Measurements from ENCODE around the gene SEZ6.

DNA sequence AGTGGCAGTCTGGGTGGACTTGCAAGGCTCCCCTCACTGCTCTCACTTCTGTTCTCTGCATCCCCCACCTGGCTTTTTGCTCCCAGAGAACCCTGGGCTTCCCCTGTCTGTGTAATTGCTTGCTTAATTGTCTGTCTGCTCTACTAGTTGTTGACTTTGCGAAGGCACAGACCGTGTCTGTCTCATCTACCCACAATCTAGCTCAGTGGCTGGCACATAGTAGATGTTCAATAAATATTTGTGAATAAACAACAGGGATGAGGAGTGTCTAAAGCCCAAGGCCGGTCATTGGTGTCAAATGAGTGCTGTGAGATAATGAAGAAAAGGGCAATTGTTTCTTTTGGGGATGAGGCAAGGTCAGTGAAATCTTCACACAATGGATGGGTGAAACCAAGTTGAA is 2.8 kb upstream of the SEZ6 start:
- no peak for TF ChIP-seq GATA2 (IDR thresholded peaks at IDR 0.05; ENCODE audit: low read depth, low read length)
- no peak for TF ChIP-seq GATA3 (IDR thresholded peaks at IDR 0.05; ENCODE audit: low read depth, low read length)

All from SH-SY5Y (cell line).